Natural killer cell (primary cell): ENCODE data around the gene CEP164. TPM values are rescaled to one million over a fixed set of nuclear protein-coding genes. Genes with fewer than 3 reads are reported as not detected.

Source experiments
- ATAC-seq, 3 donors: fragments of 150-1000 bp in 2 of 3; fragments of 200-7000 bp in 1 of 3; cut with Tn5 transposase; 1 replicate in 1 of 3; 2 replicates in 2 of 3; pipeline ENCODE4 v1.10.0; 2021; ENCODE audit warnings: mild to moderate bottlenecking in 2 of 3, moderate library complexity in 2 of 3
- DNase-seq, 2 donors: peaks; one replicate each; pipeline versions ENCODE4 v3.0.0 to v3.0.0-alpha.2; 2013 to 2021; ENCODE audit warnings: mixed read lengths in 1 of 2
- H3K27ac ChIP-seq: one replicate; pipeline ENCODE4 v1.5.1; 2013; ENCODE audit warnings: mild to moderate bottlenecking, low read length
- H3K27me3 ChIP-seq: one replicate; pipeline ENCODE4 v1.6.1; 2013; ENCODE audit warnings: low read length; ENCODE audit not compliant: control insufficient read depth, insufficient read depth
- H3K36me3 ChIP-seq: one replicate; pipeline ENCODE4 v1.6.1; 2013; ENCODE audit warnings: low read length; ENCODE audit not compliant: control insufficient read depth, insufficient read depth
- H3K4me1 ChIP-seq: one replicate; pipeline ENCODE4 v1.6.1; 2013; ENCODE audit warnings: low read length; ENCODE audit not compliant: control insufficient read depth, insufficient read depth
- H3K4me3 ChIP-seq: one replicate; pipeline ENCODE4 v1.5.1; 2013; ENCODE audit warnings: low read length
- H3K9me3 ChIP-seq: one replicate; pipeline ENCODE4 v1.6.1; 2013; ENCODE audit warnings: low read length; ENCODE audit not compliant: control insufficient read depth, insufficient read depth
- H3K27ac Mint-ChIP-seq, 2 donors: one replicate each; pipeline ENCODE4 v1.8.0; 2022; ENCODE audit warnings: mild to moderate bottlenecking in 2 of 2, mixed read lengths in 2 of 2, moderate library complexity in 1 of 2
- H3K27me3 Mint-ChIP-seq, 2 donors: one replicate each; pipeline ENCODE4 v1.8.0; 2022; ENCODE audit warnings: low read depth in 2 of 2, mixed read lengths in 2 of 2
- H3K36me3 Mint-ChIP-seq: one replicate; pipeline ENCODE4 v1.8.0; 2022; ENCODE audit warnings: mixed read lengths
- H3K4me1 Mint-ChIP-seq, 2 donors: one replicate each; pipeline ENCODE4 v1.8.0; 2022; ENCODE audit warnings: mixed read lengths in 2 of 2
- H3K4me3 Mint-ChIP-seq: one replicate; pipeline ENCODE4 v1.8.0; 2022; ENCODE audit warnings: mild to moderate bottlenecking, moderate library complexity, mixed read lengths
- H3K9me3 Mint-ChIP-seq, 2 donors: one replicate each; pipeline ENCODE4 v1.8.0; 2022; ENCODE audit warnings: mixed read lengths in 2 of 2
- CTCF ChIP-seq: fragments of 200-600 bp; IDR thresholded peaks from one replicate; pipeline ENCODE4 v1.8.0; 2022; ENCODE audit warnings: antibody characterized with exemption
- WGBS: methylation state at CpG from one replicate; pipeline ENCODE4 v1.1.7; 2013; ENCODE audit warnings: missing lambda C conversion rate; ENCODE audit not compliant: insufficient coverage; 5-methylcytosine and 5-hydroxymethylcytosine counted together
- intact Hi-C: fragments of 100-400 bp; cut with micrococcal nuclease; formaldehyde crosslinking; loops from one replicate; pipeline ENCODE4 v1.14.2; 2022
- total RNA-seq, 4 donors: library from RNA; stranded (reverse); fragments of 120-200 nt in 1 of 4; gene quantifications; one replicate each; pipeline versions ENCODE4 v1.2.3 to v1.2.4, GENCODE V29; 2013 to 2022

CEP164 gene
- total RNA-seq, 3 donors from 2014 or later (not counting 1 experiment from before 2014, with no cell fraction given) = 45.6 to 49.9 (median 49.8) TPM

GRCh38 chr11:117335399-117335798 lies 7.7 kb downstream of the CEP164 start:
- Histone ChIP-seq H3K4me3 (no peak overlapping the region), H3K27me3 (no peaks in the 10 kb centered on the region), H3K36me3 (no peaks in the 10 kb centered on the region), H3K4me1 (no peaks in the 10 kb centered on the region), H3K9me3 (no peaks in the 10 kb centered on the region), H3K27ac (no peak overlapping the region)
- H3K4me3 Mint-ChIP-seq = no peak overlapping the region
- H3K27me3 Mint-ChIP-seq = no peaks in the 10 kb centered on the region
- no peak for ATAC-seq
- WGBS = over 99% methylated on average over 5 of the region's 5 CpGs
- DNase-seq = no peak
- no peaks in the 10 kb centered on the region for H3K9me3 Mint-ChIP-seq
- H3K36me3 Mint-ChIP-seq = peaks cover 7% of the 10 kb centered on the region
- intact Hi-C loops = no loop called here
- no peak for TF ChIP-seq CTCF
- H3K4me1 Mint-ChIP-seq = peaks cover 0 to 18% of the 10 kb centered on the region in 2 donors
- H3K27ac Mint-ChIP-seq = no peak overlapping the region

GRCh38 chr11:117337076-117337475 lies 9.4 kb downstream of the CEP164 start:
- Histone ChIP-seq H3K4me3 (no peak overlapping the region), H3K27me3 (no peaks in the 10 kb centered on the region), H3K36me3 (no peaks in the 10 kb centered on the region), H3K4me1 (no peaks in the 10 kb centered on the region), H3K27ac (no peak overlapping the region), H3K9me3 (no peaks in the 10 kb centered on the region)
- intact Hi-C loops = no loop called here
- H3K27ac Mint-ChIP-seq = no peak overlapping the region
- DNase-seq (no peak), ATAC-seq (no peak)
- peaks cover 0 to 18% of the 10 kb centered on the region in 2 donors for H3K4me1 Mint-ChIP-seq
- WGBS = 92% methylated on average over 4 of the region's 4 CpGs
- peaks cover 7% of the 10 kb centered on the region for H3K36me3 Mint-ChIP-seq
- H3K27me3 Mint-ChIP-seq = no peaks in the 10 kb centered on the region
- TF ChIP-seq CTCF = no peak
- H3K9me3 Mint-ChIP-seq = no peaks in the 10 kb centered on the region
- no peak overlapping the region for H3K4me3 Mint-ChIP-seq

GRCh38 chr11:117345039-117345438 lies 17.4 kb downstream of the CEP164 start:
- DNase-seq (no peak), ATAC-seq (no peak)
- intact Hi-C loops = no loop called here
- Mint-ChIP-seq H3K27ac (no peak overlapping the region), H3K36me3 (no peaks in the 10 kb centered on the region), H3K27me3 (no peaks in the 10 kb centered on the region), H3K4me1 (no peaks in the 10 kb centered on the region), H3K9me3 (no peaks in the 10 kb centered on the region), H3K4me3 (no peak overlapping the region)
- H3K4me1 ChIP-seq = no peaks in the 10 kb centered on the region
- no peak for TF ChIP-seq CTCF
- H3K27ac ChIP-seq = no peak overlapping the region
- peaks cover 22% of the 10 kb centered on the region for H3K36me3 ChIP-seq
- WGBS = 85% methylated on average over 2 of the region's 2 CpGs
- H3K27me3 ChIP-seq = no peaks in the 10 kb centered on the region
- no peaks in the 10 kb centered on the region for H3K9me3 ChIP-seq
- no peak overlapping the region for H3K4me3 ChIP-seq

- intact Hi-C loops = no loop called here
Observed at GRCh38 chr11:117354550-117354949, 26.9 kb downstream of the CEP164 start.

More at GRCh38 chr11:117354550-117354949, 26.9 kb downstream of the CEP164 start:
- Mint-ChIP-seq H3K4me1 (peaks cover 0 to 3% of the 10 kb centered on the region in 2 donors), H3K27me3 (no peaks in the 10 kb centered on the region), H3K9me3 (no peaks in the 10 kb centered on the region), H3K4me3 (no peak overlapping the region), H3K27ac (no peak overlapping the region), H3K36me3 (peaks cover 2% of the 10 kb centered on the region)
- 88% methylated on average over 4 of the region's 4 CpGs for WGBS
- no peak for TF ChIP-seq CTCF
- H3K36me3 ChIP-seq = peaks cover 43% of the 10 kb centered on the region
- ATAC-seq (no peak), DNase-seq (no peak)
- H3K9me3 ChIP-seq = no peaks in the 10 kb centered on the region
- H3K4me3 ChIP-seq = no peak overlapping the region
- no peaks in the 10 kb centered on the region for H3K27me3 ChIP-seq
- no peak overlapping the region for H3K27ac ChIP-seq
- H3K4me1 ChIP-seq = no peaks in the 10 kb centered on the region
